DOHH2 (cell line): ENCODE data around the gene C1orf232.

Source experiments
- CTCF ChIP-seq: fragments of 200-600 bp; sonication (generic); IDR thresholded peaks from one replicate; pipeline ENCODE4 v1.5.1; 2014; ENCODE audit warnings: antibody characterized with exemption, mild to moderate bottlenecking, low read depth, low read length; ENCODE audit not compliant: poor library complexity, severe bottlenecking
- EZH2phosphoT487 ChIP-seq: fragments of 200-600 bp; sonication (generic); IDR thresholded peaks from 2 replicates; pipeline ENCODE4 v1.6.1; 2017; ENCODE audit warnings: borderline replicate concordance, mild to moderate bottlenecking, antibody characterized with exemption, low read length, moderate library complexity, mixed read lengths

DNA sequence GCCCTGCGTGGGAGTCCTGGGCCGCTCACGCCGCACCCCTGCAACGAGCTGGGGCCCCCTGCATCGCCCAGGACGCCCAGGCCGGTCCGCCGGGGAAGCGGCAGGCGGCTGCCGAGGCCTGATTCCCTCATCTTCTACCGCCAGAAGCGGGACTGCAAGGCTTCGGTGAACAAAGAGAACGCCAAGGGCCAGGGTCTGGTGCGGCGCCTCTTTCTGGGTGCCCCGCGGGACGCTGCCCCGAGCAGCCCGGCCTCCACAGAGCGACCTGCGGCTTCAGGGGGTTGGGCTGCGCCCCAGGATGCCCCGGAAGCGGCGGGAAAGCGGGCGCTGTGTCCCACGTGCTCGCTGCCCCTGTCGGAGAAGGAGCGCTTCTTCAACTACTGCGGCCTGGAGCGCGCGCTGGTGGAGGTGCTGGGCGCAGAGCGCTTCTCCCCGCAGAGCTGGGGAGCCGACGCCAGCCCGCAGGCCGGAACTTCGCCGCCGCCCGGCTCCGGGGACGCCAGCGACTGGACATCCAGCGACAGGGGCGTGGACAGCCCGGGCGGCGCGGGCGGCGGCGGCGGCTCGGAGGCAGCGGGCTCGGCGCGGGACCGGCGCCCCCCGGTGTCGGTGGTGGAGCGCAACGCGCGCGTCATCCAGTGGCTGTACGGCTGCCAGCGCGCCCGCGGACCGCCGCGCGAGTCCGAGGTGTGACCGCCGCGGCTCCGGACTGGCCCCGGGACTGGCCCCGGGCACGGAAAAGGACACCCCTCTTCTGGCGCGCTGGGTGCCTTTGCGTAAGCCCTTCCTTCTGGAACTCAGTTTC, 7.1 kb downstream of the C1orf232 start:
- TF ChIP-seq CTCF (peak; percentile 16), EZH2phosphoT487 (no peak)
